ENCODE measurements around the gene IFNL2.

DNA sequence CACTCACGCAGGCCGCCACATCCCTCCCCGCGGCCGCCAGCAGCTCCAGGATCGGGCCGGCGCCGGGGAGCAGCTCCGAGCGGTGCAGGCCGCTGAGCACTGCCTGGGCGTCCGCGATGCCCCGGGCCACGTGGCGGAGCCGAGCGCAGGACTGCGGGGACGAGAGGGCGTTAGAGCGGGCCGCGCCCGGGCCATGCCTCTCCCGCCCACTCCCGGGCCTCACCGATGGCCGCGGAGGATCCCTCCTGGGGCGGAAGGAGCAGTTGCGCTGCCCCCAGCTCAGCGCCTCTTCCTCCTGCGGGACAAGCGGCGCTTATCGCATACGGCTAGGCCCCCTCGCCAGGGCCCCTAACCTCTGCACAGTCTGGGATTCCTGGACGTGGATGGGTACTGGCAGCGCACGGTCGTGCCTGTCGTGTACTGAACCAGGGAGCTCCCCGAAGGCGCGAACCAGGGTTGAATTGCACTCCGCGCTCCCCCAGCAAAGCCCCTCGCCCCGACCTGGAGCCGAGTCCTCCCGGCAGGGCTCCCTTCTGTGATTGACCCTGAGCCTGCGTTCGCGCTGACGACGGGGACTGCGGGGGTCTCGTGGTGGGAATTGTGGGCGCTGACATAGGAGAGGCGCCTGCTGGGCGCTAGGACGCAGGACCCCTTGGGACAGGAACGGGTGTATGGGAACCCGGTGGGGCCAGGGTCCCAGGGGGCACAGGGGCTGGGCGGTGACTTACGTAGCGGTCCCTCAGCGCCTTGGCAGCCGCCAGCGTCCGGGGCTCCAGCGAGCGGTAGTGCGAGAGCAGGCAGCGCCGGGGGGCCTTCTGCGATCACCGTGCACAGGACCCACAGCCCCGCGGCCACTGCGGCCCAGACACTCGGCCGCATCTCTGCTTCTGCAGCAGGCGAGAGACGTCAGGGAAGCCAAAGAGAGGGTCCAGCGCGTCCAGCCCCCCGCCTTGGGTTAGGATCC is 20.2 kb upstream of the IFNL2 start:
- TF ChIP-seq, protein P1, sequence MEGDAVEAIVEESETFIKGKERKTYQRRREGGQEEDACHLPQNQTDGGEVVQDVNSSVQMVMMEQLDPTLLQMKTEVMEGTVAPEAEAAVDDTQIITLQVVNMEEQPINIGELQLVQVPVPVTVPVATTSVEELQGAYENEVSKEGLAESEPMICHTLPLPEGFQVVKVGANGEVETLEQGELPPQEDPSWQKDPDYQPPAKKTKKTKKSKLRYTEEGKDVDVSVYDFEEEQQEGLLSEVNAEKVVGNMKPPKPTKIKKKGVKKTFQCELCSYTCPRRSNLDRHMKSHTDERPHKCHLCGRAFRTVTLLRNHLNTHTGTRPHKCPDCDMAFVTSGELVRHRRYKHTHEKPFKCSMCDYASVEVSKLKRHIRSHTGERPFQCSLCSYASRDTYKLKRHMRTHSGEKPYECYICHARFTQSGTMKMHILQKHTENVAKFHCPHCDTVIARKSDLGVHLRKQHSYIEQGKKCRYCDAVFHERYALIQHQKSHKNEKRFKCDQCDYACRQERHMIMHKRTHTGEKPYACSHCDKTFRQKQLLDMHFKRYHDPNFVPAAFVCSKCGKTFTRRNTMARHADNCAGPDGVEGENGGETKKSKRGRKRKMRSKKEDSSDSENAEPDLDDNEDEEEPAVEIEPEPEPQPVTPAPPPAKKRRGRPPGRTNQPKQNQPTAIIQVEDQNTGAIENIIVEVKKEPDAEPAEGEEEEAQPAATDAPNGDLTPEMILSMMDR (IDR thresholded peaks at IDR 0.05; ENCODE audit: low read length), result no peak
- no peak for TF ChIP-seq EZH2 (IDR thresholded peaks at IDR 0.05; ENCODE audit: borderline replicate concordance, low read length)
